Kidney epithelial cell (primary cell): ENCODE measurements around the gene FPGS. TPM values are rescaled to one million over a fixed set of nuclear protein-coding genes. Genes with fewer than 3 reads are reported as not detected.
"Not testable (repeated sequence)": the region's sequence is repeated elsewhere in the genome, so short reads cannot be mapped to it uniquely, and the experiment has no call there.

Experiments used
- DNase-seq: peaks from one replicate; pipeline ENCODE4 v3.0.0-alpha.2; 2010; ENCODE audit warnings: low read depth
- H3K27me3 ChIP-seq: 2 replicates; pipeline ENCODE4 v1.6.0; 2011; ENCODE audit warnings: low read length; ENCODE audit not compliant: control insufficient read depth, insufficient read depth
- H3K36me3 ChIP-seq: 2 replicates; pipeline ENCODE4 v1.5.1; 2011; ENCODE audit warnings: low read length; ENCODE audit not compliant: control insufficient read depth, insufficient read depth
- H3K4me3 ChIP-seq: 2 replicates; pipeline ENCODE4 v1.5.1; 2011; ENCODE audit warnings: low read depth, mild to moderate bottlenecking, control low read depth, low read length
- total RNA-seq: library from RNA; depleted of rRNA; stranded (reverse); fragments of >200 nt; gene quantifications from 2 replicates; pipeline ENCODE4 v1.2.3, GENCODE V29; 2015
- TF ChIP-seq, protein P1 (sequence below): IDR thresholded peaks from 2 replicates; pipeline ENCODE4 v1.5.1; 2011; ENCODE audit warnings: mild to moderate bottlenecking, moderate library complexity, low read length, control low read depth, inconsistent platforms; ENCODE audit not compliant: insufficient read depth, poor library complexity, severe bottlenecking

The FPGS gene
- total RNA-seq, 1 donor from 2014 or later = 92.5 TPM

DNA sequence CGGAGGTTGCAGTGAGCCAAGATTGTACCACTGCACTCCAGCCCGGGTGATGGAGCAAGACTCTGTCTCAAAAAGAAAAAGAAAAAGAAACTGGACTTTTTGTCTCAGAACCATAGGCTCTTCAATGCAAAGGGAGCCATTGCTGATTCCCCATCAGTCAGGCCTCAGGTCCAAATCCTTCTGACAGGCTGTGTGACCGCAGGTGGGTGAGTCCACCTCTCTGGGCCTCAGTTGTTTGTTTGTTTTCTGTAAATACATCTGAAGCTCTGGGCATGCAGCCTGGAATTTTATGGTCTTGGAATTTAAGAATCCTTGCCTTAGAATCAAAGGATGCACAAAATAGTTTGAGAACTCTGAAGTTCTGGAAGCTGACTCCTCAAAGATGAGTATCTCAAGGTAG lies 46.4 kb upstream of the FPGS start:
- DNase-seq = no peak
- Histone ChIP-seq H3K36me3 (no peaks in the 10 kb centered on the region), H3K4me3 (no peak overlapping the region), H3K27me3 (peaks cover 48% of the 10 kb centered on the region)
- TF ChIP-seq, protein P1, sequence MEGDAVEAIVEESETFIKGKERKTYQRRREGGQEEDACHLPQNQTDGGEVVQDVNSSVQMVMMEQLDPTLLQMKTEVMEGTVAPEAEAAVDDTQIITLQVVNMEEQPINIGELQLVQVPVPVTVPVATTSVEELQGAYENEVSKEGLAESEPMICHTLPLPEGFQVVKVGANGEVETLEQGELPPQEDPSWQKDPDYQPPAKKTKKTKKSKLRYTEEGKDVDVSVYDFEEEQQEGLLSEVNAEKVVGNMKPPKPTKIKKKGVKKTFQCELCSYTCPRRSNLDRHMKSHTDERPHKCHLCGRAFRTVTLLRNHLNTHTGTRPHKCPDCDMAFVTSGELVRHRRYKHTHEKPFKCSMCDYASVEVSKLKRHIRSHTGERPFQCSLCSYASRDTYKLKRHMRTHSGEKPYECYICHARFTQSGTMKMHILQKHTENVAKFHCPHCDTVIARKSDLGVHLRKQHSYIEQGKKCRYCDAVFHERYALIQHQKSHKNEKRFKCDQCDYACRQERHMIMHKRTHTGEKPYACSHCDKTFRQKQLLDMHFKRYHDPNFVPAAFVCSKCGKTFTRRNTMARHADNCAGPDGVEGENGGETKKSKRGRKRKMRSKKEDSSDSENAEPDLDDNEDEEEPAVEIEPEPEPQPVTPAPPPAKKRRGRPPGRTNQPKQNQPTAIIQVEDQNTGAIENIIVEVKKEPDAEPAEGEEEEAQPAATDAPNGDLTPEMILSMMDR = no peak

DNA sequence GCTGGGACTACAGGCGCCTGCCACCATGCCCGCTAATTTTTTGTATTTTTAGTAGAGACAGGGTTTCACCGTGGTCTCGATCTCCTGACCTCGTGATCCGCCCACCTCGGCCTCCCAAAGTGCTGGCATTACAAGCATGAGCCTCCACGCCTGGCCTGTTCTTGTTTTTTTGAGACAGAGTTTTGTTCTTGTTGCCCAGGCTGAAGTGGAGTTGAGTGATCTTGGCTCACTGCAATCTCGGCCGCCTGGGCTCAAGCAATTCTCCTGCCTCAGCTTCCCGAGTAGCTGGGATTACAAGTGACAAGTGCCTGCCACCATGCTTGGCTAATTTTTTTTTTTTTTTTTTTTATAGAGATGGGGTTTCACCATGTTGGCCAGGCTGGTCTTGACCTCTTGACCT lies 45.9 kb upstream of the FPGS start:
- peaks cover 50% of the 10 kb centered on the region for H3K27me3 ChIP-seq
- H3K36me3 ChIP-seq, DNase-seq, H3K4me3 ChIP-seq: not testable (repeated sequence)

DNA sequence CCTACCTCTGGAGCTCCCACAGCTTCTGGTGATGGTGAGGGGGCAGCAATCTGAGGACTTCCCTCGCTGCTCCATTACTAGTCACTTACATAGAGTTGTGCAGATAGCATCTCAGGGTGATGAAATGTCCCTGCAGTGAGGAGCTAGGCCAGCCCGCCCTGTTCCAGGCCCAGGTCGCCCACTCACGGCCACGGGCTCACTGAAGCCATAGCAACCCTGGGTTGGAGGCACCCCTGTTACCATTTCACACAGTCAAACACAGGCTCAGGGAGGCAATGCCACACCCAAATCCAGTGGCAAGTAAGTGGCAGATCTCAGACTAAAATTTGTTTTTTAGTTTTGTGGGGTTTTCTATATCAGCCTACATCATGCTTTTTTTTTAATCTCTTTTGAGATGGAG lies 43.8 kb upstream of the FPGS start:
- no peaks in the 10 kb centered on the region for H3K36me3 ChIP-seq
- TF ChIP-seq, protein P1 = no peak
- no peak for DNase-seq
- peaks cover 38% of the 10 kb centered on the region for H3K27me3 ChIP-seq
- no peak overlapping the region for H3K4me3 ChIP-seq

DNA sequence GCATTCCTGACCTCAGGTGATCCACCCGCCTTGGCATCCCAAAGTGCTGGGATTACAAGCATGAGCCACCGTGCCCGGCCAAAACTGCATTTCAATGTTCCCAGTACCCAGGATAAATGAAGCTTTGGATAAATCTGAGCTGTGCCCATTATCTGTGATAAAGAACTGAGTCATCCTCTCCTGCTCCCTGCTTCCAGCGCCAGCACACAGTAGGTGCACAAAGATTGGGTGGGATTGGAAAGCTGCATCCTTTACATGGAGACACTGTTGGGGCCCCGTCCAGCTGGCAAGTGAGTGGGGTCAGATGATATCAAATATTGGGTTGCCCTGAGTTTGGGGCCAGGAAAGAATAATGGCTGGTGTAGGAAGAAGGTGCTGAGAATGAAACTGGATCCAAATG lies 41.6 kb upstream of the FPGS start:
- Histone ChIP-seq H3K36me3 (no peaks in the 10 kb centered on the region), H3K4me3 (no peak overlapping the region), H3K27me3 (peaks cover 27% of the 10 kb centered on the region)
- TF ChIP-seq, protein P1 = no peak
- DNase-seq = no peak

DNA sequence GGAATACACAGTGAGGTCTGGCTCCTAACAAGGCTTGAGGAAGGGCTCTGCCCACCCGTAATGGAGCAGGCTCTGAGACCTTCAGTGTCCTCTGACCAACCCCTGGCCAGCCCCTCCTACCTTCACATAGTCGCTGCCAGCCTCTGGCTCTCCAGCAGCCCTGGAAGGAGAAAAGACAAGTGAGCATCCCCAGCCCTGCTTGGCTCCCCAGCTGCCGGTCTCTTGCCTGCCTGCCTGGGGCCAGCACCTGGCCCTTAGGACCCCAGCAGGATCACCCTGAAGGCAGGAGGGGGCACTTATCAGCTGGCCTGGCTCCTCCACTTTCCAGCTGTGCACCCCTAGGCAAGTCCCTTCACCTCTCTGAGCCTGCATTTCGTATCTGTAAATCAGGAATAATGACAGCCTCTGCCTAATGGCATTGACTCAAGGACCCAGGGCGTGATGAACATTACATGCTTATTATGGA lies 41.2 kb upstream of the FPGS start:
- DNase-seq = no peak
- peaks cover 28% of the 10 kb centered on the region for H3K27me3 ChIP-seq
- H3K4me3 ChIP-seq = no peak overlapping the region
- H3K36me3 ChIP-seq = no peaks in the 10 kb centered on the region
- TF ChIP-seq, protein P1 = no peak

DNA sequence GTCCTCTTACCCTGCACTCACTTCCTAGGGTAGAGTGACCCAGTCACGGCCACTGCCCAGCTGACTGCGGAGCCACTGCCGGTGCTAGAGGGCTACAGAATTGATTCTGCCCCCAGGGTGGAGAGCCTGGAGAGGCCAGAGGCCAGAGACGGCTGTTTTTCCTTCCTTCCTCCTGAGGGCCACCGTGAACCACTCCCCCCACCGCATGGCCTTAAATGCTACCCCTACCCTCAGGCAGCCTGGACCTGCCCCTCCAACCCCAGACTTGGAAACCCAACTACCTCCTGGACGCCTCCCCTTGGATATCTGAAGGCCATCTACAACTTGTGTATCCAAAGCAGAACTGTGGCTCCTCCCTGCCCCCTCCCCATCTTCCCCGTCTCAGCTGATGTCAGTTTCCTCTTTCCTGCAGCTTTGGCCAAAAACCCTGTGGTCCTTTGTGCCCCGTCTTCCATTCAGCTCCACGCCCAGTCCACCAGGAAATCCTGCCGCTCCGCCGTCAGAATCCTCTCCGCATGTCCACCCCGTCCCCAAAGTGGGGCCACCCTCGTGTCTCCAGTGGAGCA lies 40.5 kb upstream of the FPGS start:
- H3K36me3 ChIP-seq = no peaks in the 10 kb centered on the region
- DNase-seq = no peak
- H3K27me3 ChIP-seq = peaks cover 25% of the 10 kb centered on the region
- TF ChIP-seq, protein P1 = no peak
- H3K4me3 ChIP-seq = no peak overlapping the region
